Uterus (tissue), 2 donors: Measurements from ENCODE around the gene PTPRU.

ENCODE experiments used
- CTCF ChIP-seq, 4 experiments: fragments of 200-600 bp in 2 of 4; fragments of 450-650 bp in 2 of 4; sonication (generic) in 2 of 4; IDR thresholded peaks; one replicate each; pipeline ENCODE4 v1.5.1; 2016 to 2019; ENCODE audit warnings: antibody characterized with exemption in 4 of 4, mild to moderate bottlenecking in 2 of 4, moderate library complexity in 1 of 4
- POLR2A ChIP-seq, 2 donors: fragments of 450-650 bp; IDR thresholded peaks; one replicate each; pipeline ENCODE4 v1.6.1; 2016; ENCODE audit warnings: antibody characterized with exemption in 2 of 2, mild to moderate bottlenecking in 1 of 2, moderate library complexity in 1 of 2

DNA sequence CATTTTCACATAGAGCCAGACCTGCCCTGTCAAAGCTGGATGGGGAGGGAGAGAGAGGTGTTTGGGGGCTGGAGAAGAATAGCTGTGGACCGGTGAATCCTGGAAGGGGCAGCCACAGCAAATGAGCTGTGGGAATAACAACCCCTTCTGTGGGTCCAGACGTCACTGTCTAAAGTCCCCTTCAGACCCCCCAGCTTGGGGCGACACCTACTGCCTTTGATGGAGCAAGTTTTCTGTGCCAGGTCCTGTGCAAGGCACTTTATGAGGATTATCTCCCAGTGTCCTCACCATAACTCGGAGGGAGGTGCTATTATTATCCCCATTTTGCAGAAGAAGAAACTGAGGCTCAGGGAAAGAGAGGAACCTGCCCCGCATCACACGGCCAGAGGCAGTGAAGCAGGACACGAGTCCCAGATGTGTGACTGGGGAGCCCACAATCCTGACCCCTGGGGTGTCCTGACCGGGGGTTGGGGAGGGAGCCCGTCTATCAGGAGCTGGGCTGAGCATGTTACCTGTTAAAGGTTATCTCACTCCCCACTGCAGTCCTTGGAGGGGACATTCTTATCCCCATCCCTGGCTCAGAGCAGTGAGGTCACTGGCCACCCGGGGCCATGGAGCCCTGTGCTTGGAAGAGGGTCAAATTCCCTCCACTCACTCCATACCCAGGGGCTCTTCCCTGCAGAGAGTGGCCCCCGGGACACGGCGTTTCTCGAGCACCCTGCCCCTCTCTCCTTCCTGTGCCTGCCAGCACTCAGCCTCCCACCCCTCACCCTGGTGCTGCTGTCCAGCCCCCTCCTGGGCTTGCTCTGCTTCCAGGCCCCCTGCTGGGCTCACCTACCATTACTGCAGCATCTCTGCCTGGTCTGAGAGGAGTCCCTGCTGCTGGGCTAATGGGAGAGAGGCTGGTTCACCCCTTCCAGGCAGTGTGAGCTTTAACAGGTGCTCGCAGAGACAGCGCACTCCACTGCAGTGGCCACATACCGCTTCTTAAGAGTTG is 132.9 kb downstream of the PTPRU start:
- TF ChIP-seq CTCF (IDR thresholded peaks at IDR 0.05) (no peak), POLR2A (IDR thresholded peaks at IDR 0.05) (no peak)
